Measurements from ENCODE around the gene CCR7. TPM values are rescaled to one million over a fixed set of nuclear protein-coding genes. Genes with fewer than 3 reads are reported as not detected.

The CCR7 gene
- total and polyA plus RNA-seq, 2 donors (not counting 1 experiment from before 2014, with no cell fraction given) = 116 to 481 TPM

GRCh38 chr17:40525294-40525693, 40.0 kb downstream of the CCR7 start:
- TF ChIP-seq EZH2 (IDR thresholded peaks at IDR 0.05; ENCODE audit: borderline replicate concordance, insufficient read depth, low read depth, low read length, poor library complexity, severe bottlenecking) = no peak
- TF ChIP-seq CTCF (IDR thresholded peaks at IDR 0.05) = no peak
- H3K4me3 Mint-ChIP-seq = no peak overlapping the region
- H3K27me3 Mint-ChIP-seq = no peaks in the 10 kb centered on the region
- peaks cover 15% of the 10 kb centered on the region for H3K4me1 Mint-ChIP-seq
- no peak overlapping the region for H3K4me3 ChIP-seq (ENCODE audit: control extremely low read depth in 1 of 5, extremely low read depth in 1 of 5, insufficient read depth in 1 of 5, low read depth in 2 of 5, low read length in 4 of 5)
- no peak overlapping the region for H3K4me2 ChIP-seq (replicated peaks; ENCODE audit: low read depth, low read length, poor library complexity, severe bottlenecking)
- no peaks in the 10 kb centered on the region for H4K20me1 ChIP-seq (ENCODE audit: control insufficient read depth, insufficient read depth, low read length, poor library complexity, severe bottlenecking)
- H3K9me3 Mint-ChIP-seq (ENCODE audit: insufficient read depth) = peaks cover 8% of the 10 kb centered on the region
- ChIA-PET POLR2A (no interaction called here), CTCF (interaction anchor here (0.8 to 1.3 kb wide), 6 partner anchors 14 to 164 kb away, joined by 3 to 5 read pairs (median 4); no protein-coding TSS in a partner anchor)
- DNase-seq = no peak
- H3K27ac Mint-ChIP-seq = no peak overlapping the region
- no peak overlapping the region for H3K9ac ChIP-seq (ENCODE audit: low read length)
- no peak overlapping the region for H2AFZ ChIP-seq (ENCODE audit: insufficient read depth, low read depth, low read length, poor library complexity, severe bottlenecking)
- no CpG with 5 or more reads among the region's 1 CpG for WGBS (ENCODE audit: insufficient coverage)
- peaks cover 0 to 22% of the 10 kb centered on the region in 2 experiments for H3K36me3 ChIP-seq (replicated peaks in 1 of 2; ENCODE audit: control extremely low read depth in 1 of 2, control insufficient read depth in 1 of 2, extremely low read depth in 1 of 2, insufficient read depth in 2 of 2, low read length in 1 of 2)
- no peak overlapping the region for H3K27ac ChIP-seq (ENCODE audit: low read length in 2 of 2)
- H3K9me3 ChIP-seq (ENCODE audit: control extremely low read depth in 1 of 3, control insufficient read depth in 2 of 3, insufficient read depth in 1 of 3, low read length in 2 of 3) = peaks cover 0 to 12% (median 4%) of the 10 kb centered on the region in 3 donors
- intact Hi-C loops (cut with micrococcal nuclease) = no loop called here
- no peaks in the 10 kb centered on the region for H3K79me2 ChIP-seq (ENCODE audit: control insufficient read depth, insufficient read depth, low read length)
- ATAC-seq (ENCODE audit: low read depth) = no peak
- H3K4me1 ChIP-seq (ENCODE audit: control insufficient read depth in 2 of 2, insufficient read depth in 2 of 2, low read length in 2 of 2) = peaks cover under 1 to 3% of the 10 kb centered on the region in 2 donors
- H3K27me3 ChIP-seq (replicated peaks in 1 of 4; ENCODE audit: control extremely low read depth in 1 of 4, control insufficient read depth in 3 of 4, insufficient read depth in 4 of 4, low read length in 3 of 4) = no peaks in the 10 kb centered on the region

- no peak overlapping the region for H3K27ac Mint-ChIP-seq
Measured at GRCh38 chr17:40524243-40524965, 40.9 kb downstream of the CCR7 start.

More at GRCh38 chr17:40524243-40524965, 40.9 kb downstream of the CCR7 start:
- Mint-ChIP-seq H3K27me3 (no peaks in the 10 kb centered on the region), H3K9me3 (ENCODE audit: insufficient read depth) (peaks cover 8% of the 10 kb centered on the region), H3K4me3 (no peak overlapping the region), H3K4me1 (peaks cover 15% of the 10 kb centered on the region)
- H2AFZ ChIP-seq (ENCODE audit: insufficient read depth, low read depth, low read length, poor library complexity, severe bottlenecking) = no peak overlapping the region
- DNase-seq (no peak), ATAC-seq (ENCODE audit: low read depth) (no peak)
- H3K9ac ChIP-seq (ENCODE audit: low read length) = no peak overlapping the region
- TF ChIP-seq CTCF (IDR thresholded peaks at IDR 0.05) (no peak), EZH2 (IDR thresholded peaks at IDR 0.05; ENCODE audit: borderline replicate concordance, insufficient read depth, low read depth, low read length, poor library complexity, severe bottlenecking) (no peak)
- CTCF ChIA-PET = interaction anchor here (0.6 to 1.3 kb wide), 2 partner anchors 8 to 790 kb away, joined by 3 read pairs; no protein-coding TSS in a partner anchor
- no peaks in the 10 kb centered on the region for H3K27me3 ChIP-seq (replicated peaks in 1 of 4; ENCODE audit: control extremely low read depth in 1 of 4, control insufficient read depth in 3 of 4, insufficient read depth in 4 of 4, low read length in 3 of 4)
- H3K36me3 ChIP-seq (replicated peaks in 1 of 2; ENCODE audit: control extremely low read depth in 1 of 2, control insufficient read depth in 1 of 2, extremely low read depth in 1 of 2, insufficient read depth in 2 of 2, low read length in 1 of 2) = peaks cover 0 to 22% of the 10 kb centered on the region in 2 experiments
- H3K4me2 ChIP-seq (replicated peaks; ENCODE audit: low read depth, low read length, poor library complexity, severe bottlenecking) = no peak overlapping the region
- H3K79me2 ChIP-seq (ENCODE audit: control insufficient read depth, insufficient read depth, low read length) = no peaks in the 10 kb centered on the region
- peaks cover 0 to 12% (median 4%) of the 10 kb centered on the region in 3 donors for H3K9me3 ChIP-seq (ENCODE audit: control extremely low read depth in 1 of 3, control insufficient read depth in 2 of 3, insufficient read depth in 1 of 3, low read length in 2 of 3)
- H4K20me1 ChIP-seq (ENCODE audit: control insufficient read depth, insufficient read depth, low read length, poor library complexity, severe bottlenecking) = no peaks in the 10 kb centered on the region
- H3K4me3 ChIP-seq (ENCODE audit: control extremely low read depth in 1 of 5, extremely low read depth in 1 of 5, insufficient read depth in 1 of 5, low read depth in 2 of 5, low read length in 4 of 5) = no peak overlapping the region
- H3K27ac ChIP-seq (ENCODE audit: low read length in 2 of 2) = no peak overlapping the region
- H3K4me1 ChIP-seq (ENCODE audit: control insufficient read depth in 2 of 2, insufficient read depth in 2 of 2, low read length in 2 of 2) = peaks cover under 1 to 4% of the 10 kb centered on the region in 2 donors
- intact Hi-C loops (cut with micrococcal nuclease) = no loop called here
- POLR2A ChIA-PET = no interaction called here
- 90% methylated on average over 1 of the region's 3 CpGs for WGBS (ENCODE audit: insufficient coverage)
